K562 (cell line): ENCODE results near the gene RNF181. TPM values are rescaled to one million over a fixed set of nuclear protein-coding genes. Genes with fewer than 3 reads are reported as not detected.

Experiments used
- ATAC-seq: fragments of 200-7000 bp; cut with Tn5 transposase; 3 replicates; pipeline ENCODE4 v1.9.1; 2020; ENCODE audit warnings: moderate library complexity
- BruUV-seq: library from RNA; stranded (reverse); fragments of 400-500 nt; replicated peaks from 2 replicates; lab custom pipeline; 2021; lab: Mats Ljungman, UMichigan
- CTCF ChIA-PET: fragments of 300-600 bp; formaldehyde crosslinking; extraction: SDS; loops from one replicate; lab custom pipeline; 2021; ENCODE audit warnings: low intra/inter-chr PET ratio; lab: Yijun Ruan, JAX
- POLR2A ChIA-PET: fragments of 300-600, 350-650 bp; sonication (Branson Sonifier 250); formaldehyde crosslinking; extraction: SDS; loops from one replicate; lab custom pipeline; 2021; ENCODE audit warnings: antibody characterized with exemption, inconsistent platforms; lab: Yijun Ruan, JAX
- DNase-seq, 4 experiments: peaks; one replicate each; pipeline versions ENCODE4 v3.0.0 to v3.0.0-alpha.2; 2011 to 2018; ENCODE audit warnings: low spot score in 3 of 4, mixed read lengths in 3 of 4; ENCODE audit errors: extremely low read depth in 1 of 4
- FAIRE-seq: peaks from 2 replicates; lab custom pipeline; 2011; peaks lifted over from hg19 to GRCh38; lab: Jason Lieb, UNC
- H2AFZ ChIP-seq: 2 replicates; pipeline ENCODE4 v1.6.0; 2011; ENCODE audit warnings: low read depth, low read length, control low read depth, inconsistent platforms
- H3K27ac ChIP-seq: fragments of 200-600 bp; 3 replicates; pipeline ENCODE4 v1.8.0; 2011; ENCODE audit warnings: low read depth, mild to moderate bottlenecking, control low read depth, inconsistent platforms, low read length, moderate library complexity, mixed read lengths; ENCODE audit errors: extremely low read depth
- H3K27me3 ChIP-seq, 2 experiments: fragments of 300-600 bp in 1 of 2; 2 replicates in 1 of 2; 3 replicates in 1 of 2; pipeline versions ENCODE4 v1.6.0 to v1.8.0; 2011; ENCODE audit warnings: inconsistent platforms in 2 of 2, low read length in 2 of 2, mild to moderate bottlenecking in 1 of 2, mixed read lengths in 1 of 2, moderate library complexity in 1 of 2; ENCODE audit not compliant: control insufficient read depth in 2 of 2, insufficient read depth in 2 of 2
- H3K36me3 ChIP-seq: fragments of 300-600 bp; 3 replicates; pipeline ENCODE4 v1.8.0; 2011; ENCODE audit warnings: mild to moderate bottlenecking, low read length, inconsistent platforms; ENCODE audit not compliant: control insufficient read depth, insufficient read depth
- H3K4me1 ChIP-seq, 2 experiments: fragments of 200-600 bp in 1 of 2; replicated peaks in 1 of 2; 2 replicates in 1 of 2; 3 replicates in 1 of 2; pipeline versions ENCODE4 v1.5.1 to v1.8.0; 2011; ENCODE audit warnings: inconsistent platforms in 2 of 2, low read length in 2 of 2, mild to moderate bottlenecking in 1 of 2, mixed read lengths in 1 of 2, moderate library complexity in 1 of 2; ENCODE audit not compliant: control insufficient read depth in 2 of 2, insufficient read depth in 2 of 2
- H3K4me2 ChIP-seq: 2 replicates; pipeline ENCODE4 v1.6.1; 2011; ENCODE audit warnings: low read length, control low read depth, inconsistent platforms, mixed read lengths; ENCODE audit not compliant: insufficient read depth
- H3K4me3 ChIP-seq: fragments of 200-600 bp; sonication (generic), shearing (Covaris generic); 2 replicates; pipeline ENCODE4 v1.5.1; 2016; ENCODE audit warnings: control low read depth, inconsistent platforms
- H3K79me2 ChIP-seq: fragments of 200-600 bp; 3 replicates; pipeline ENCODE4 v1.8.0; 2011; ENCODE audit warnings: low read length, inconsistent platforms; ENCODE audit not compliant: control insufficient read depth, insufficient read depth
- H3K9ac ChIP-seq, 2 experiments: 2 replicates each; pipeline versions ENCODE4 v1.6.0 to v1.6.1; 2011; ENCODE audit warnings: low read depth in 2 of 2, low read length in 2 of 2, control low read depth in 1 of 2, inconsistent platforms in 1 of 2, mild to moderate bottlenecking in 1 of 2, mixed read lengths in 1 of 2; ENCODE audit not compliant: insufficient read depth in 1 of 2
- H3K9me1 ChIP-seq: one replicate; pipeline ENCODE4 v1.6.0; 2011; ENCODE audit warnings: inconsistent platforms, mild to moderate bottlenecking, low read length, moderate library complexity; ENCODE audit not compliant: control insufficient read depth, insufficient read depth
- H3K9me3 ChIP-seq: replicated peaks from 2 replicates; pipeline ENCODE4 v1.5.1; 2011; ENCODE audit warnings: low read depth, low read length, inconsistent platforms; ENCODE audit not compliant: control insufficient read depth, insufficient read depth
- H4K20me1 ChIP-seq: replicated peaks from 2 replicates; pipeline ENCODE4 v1.6.1; 2011; ENCODE audit warnings: low read length, inconsistent platforms, mixed read lengths; ENCODE audit not compliant: control insufficient read depth, insufficient read depth
- ARID2 ChIP-seq: fragments of 450-650 bp; IDR thresholded peaks from 2 replicates; pipeline ENCODE4 v1.6.1; 2017; ENCODE audit warnings: antibody characterized with exemption, mild to moderate bottlenecking
- BRD9 ChIP-seq: fragments of 450-650 bp; IDR thresholded peaks from 2 replicates; pipeline ENCODE4 v1.6.1; 2018; ENCODE audit warnings: low read depth; ENCODE audit not compliant: partially characterized antibody
- FOXJ3 ChIP-seq: sonication (generic); formaldehyde crosslinking; IDR thresholded peaks from 2 replicates; pipeline ENCODE4 v1.4.0; 2020; ENCODE audit warnings: mild to moderate bottlenecking, missing genetic modification reagents
- FOXK1 ChIP-seq: sonication (generic); formaldehyde crosslinking; IDR thresholded peaks from 2 replicates; pipeline ENCODE4 v1.8.0; 2022; ENCODE audit warnings: missing genetic modification reagents, mild to moderate bottlenecking, borderline replicate concordance
- HNRNPLL ChIP-seq: fragments of 200-400 bp; formaldehyde crosslinking; IDR thresholded peaks from 2 replicates; pipeline ENCODE4 v1.6.1; 2017; ENCODE audit warnings: low read length, low read depth, mild to moderate bottlenecking; ENCODE audit not compliant: poor library complexity, severe bottlenecking
- IRF2 ChIP-seq: sonication (generic); formaldehyde crosslinking; IDR thresholded peaks from 2 replicates; pipeline ENCODE4 v1.8.1; 2022; ENCODE audit warnings: mild to moderate bottlenecking, missing genetic modification reagents
- PCBP1 ChIP-seq: fragments of 200-400 bp; formaldehyde crosslinking; IDR thresholded peaks from 2 replicates; pipeline ENCODE4 v1.6.1; 2018; ENCODE audit warnings: mild to moderate bottlenecking, low read depth, low read length; ENCODE audit not compliant: poor library complexity, severe bottlenecking
- SETDB1 ChIP-seq: IDR thresholded peaks from one replicate; pipeline ENCODE4 v1.6.1; 2012; ENCODE audit warnings: low read length, control low read depth, inconsistent platforms
- SP1 ChIP-seq: sonication (generic); formaldehyde crosslinking; IDR thresholded peaks from 2 replicates; pipeline ENCODE4 v1.8.1; 2022; ENCODE audit warnings: mild to moderate bottlenecking, missing genetic modification reagents
- TRIM28 ChIP-seq: fragments of 450-650 bp; IDR thresholded peaks from 2 replicates; pipeline ENCODE4 v1.6.1; 2017
- ZNF431 ChIP-seq: sonication (generic); formaldehyde crosslinking; IDR thresholded peaks from 2 replicates; pipeline ENCODE4 v1.8.0; 2022; ENCODE audit warnings: mild to moderate bottlenecking, missing genetic modification reagents
- ZNF696 ChIP-seq: fragments of 250-450 bp; sonication (Bioruptor Pico); conservative IDR thresholded peaks from 2 replicates; pipeline ENCODE4 v1.4.0; 2020; ENCODE audit warnings: mild to moderate bottlenecking, moderate library complexity
- WGBS: fragments of 100-300 bp; shearing (Covaris generic); methylation state at CpG from one replicate; pipeline ENCODE4 v1.1.6; 2016; ENCODE audit warnings: low coverage, mixed read lengths; ENCODE audit not compliant: insufficient coverage; ENCODE audit errors: missing lambda C conversion rate; 5-methylcytosine and 5-hydroxymethylcytosine counted together
- in situ Hi-C: fragments of 300-500 bp; cut with MboI; formaldehyde crosslinking; loops from 4 replicates; pipeline ENCODE4 v1.15.0; 2018; ENCODE audit warnings: inconsistent platforms, mixed read lengths
- intact Hi-C: fragments of 100-400 bp; cut with micrococcal nuclease; formaldehyde crosslinking; loops from 2 replicates; pipeline ENCODE4 v1.14.2; 2022
- polyA plus RNA-seq, 8 experiments: library from polyadenylated mRNA; depleted of rRNA in 4 of 8; stranded (reverse) in 5 of 8; unstranded in 3 of 8; fragments of >200 nt; fragmentation: Nextera tagmentation in 2 of 8; fragmentation: Illumina TruSeq in 1 of 8; extraction: Ambion mirVana in 2 of 8; extraction: Trizol in 1 of 8; gene quantifications; 2 replicates each; pipeline versions ENCODE4 v1.2.1 to v1.2.3, GENCODE V29; 2011 to 2014; ENCODE audit warnings: inconsistent platforms in 1 of 8, missing spikeins in 1 of 8
- total RNA-seq, 7 experiments: library from RNA; depleted of rRNA in 6 of 7; stranded (reverse); fragments of >200 nt in 6 of 7; fragmentation: Illumina TruSeq in 2 of 7; extraction: Trizol in 2 of 7; gene quantifications; 2 replicates each; pipeline versions ENCODE4 v1.2.1 to v1.2.3, GENCODE V29; 2011 to 2021; ENCODE audit warnings: low replicate concordance in 1 of 7
- TF ChIP-seq, protein P1 (sequence below): fragments of 250-450 bp; sonication (Bioruptor Pico); IDR thresholded peaks from 2 replicates; pipeline ENCODE4 v1.4.0; 2020; ENCODE audit warnings: mild to moderate bottlenecking, moderate library complexity
- TF ChIP-seq, protein P2 (sequence below): fragments of 450-650 bp; IDR thresholded peaks from 2 replicates; pipeline ENCODE4 v1.6.1; 2018; ENCODE audit not compliant: partially characterized antibody

RNF181 gene
- total and polyA plus RNA-seq, 9 of the 15 experiments (the other 6 are each of a cell fraction or from before 2014, with no cell fraction given): 139 to 492 (median 253) TPM

DNA sequence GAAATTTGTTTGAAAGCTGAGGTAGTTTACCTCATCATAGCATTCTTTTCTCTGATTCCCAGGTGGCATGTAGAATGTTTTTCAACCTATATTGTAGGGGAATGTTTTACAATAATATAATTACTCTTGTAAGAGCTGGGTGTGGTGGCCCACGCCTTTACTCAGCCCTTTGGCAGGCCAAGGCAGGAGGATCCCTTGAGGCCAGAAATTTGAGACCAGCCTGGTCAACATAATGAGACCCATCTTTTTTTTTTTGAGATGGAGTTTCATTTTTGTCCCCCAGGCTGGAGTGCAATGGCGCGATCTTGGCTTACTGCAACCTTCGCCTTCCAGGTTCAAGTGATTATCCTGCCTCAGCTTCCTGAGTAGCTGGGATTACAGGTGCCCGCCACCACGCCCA lies 24.1 kb downstream of the RNF181 start (continued):
- TF ChIP-seq FOXK1 (CRISPR knock-in tag) (no peak), BRD9 (no peak)
- TF ChIP-seq, all 486 proteins: peak for 0

DNA sequence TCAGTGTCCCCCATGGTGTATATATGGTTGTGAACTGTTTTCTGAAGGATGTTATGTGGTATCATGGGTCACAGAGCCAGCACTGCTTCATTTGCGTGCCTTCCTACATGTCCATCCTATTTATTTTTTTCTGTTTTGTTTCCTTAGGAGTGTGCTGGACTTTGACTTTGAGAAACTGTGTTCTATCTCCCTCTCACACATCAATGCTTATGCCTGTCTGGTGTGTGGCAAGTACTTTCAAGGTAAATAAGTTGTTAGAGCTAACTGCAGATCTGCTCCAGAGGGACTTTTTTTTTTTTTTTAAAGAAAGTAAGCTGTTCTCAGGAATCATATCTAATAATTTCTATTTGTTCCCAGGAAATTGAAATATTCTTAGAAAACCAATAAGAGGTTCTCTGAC lies 25.8 kb downstream of the RNF181 start:
- in situ Hi-C loops (no loop called here), intact Hi-C loops (no loop called here)
- Histone ChIP-seq H2AFZ (no peak overlapping the region), H4K20me1 (no peaks in the 10 kb centered on the region; the same call in 1 of the 2 replicates), H3K79me2 (peaks cover 48% of the 10 kb centered on the region), H3K9me1 (no peaks in the 10 kb centered on the region), H3K4me2 (no peak overlapping the region), H3K9me3 (no peaks in the 10 kb centered on the region), H3K36me3 (peaks cover 88% of the 10 kb centered on the region), H3K27ac (no peak overlapping the region), H3K4me3 (no peak overlapping the region), H3K9ac (no peak overlapping the region), H3K4me1 (peaks cover 0 to 7% of the 10 kb centered on the region in 2 experiments; a peak in 2 of 5 replicates), H3K27me3 (no peaks in the 10 kb centered on the region)
- POLR2A ChIA-PET: interaction anchor here (0.6 to 1.8 kb wide), 4 partner anchors 10 to 30 kb away, joined by 3 to 5 read pairs (median 4); no protein-coding TSS in a partner anchor
- DNase-seq: no peak
- WGBS: 82% methylated on average over 1 of the region's 1 CpG
- CTCF ChIA-PET: no interaction called here
- BruUV-seq: no TSS peak
- FAIRE-seq: no peak
- no peak for ATAC-seq
- no peak for TF ChIP-seq ZNF696 (CRISPR knock-in tag)
- TF ChIP-seq FOXJ3: no peak
- TF ChIP-seq ZNF431 (CRISPR knock-in tag): no peak
- no peak for TF ChIP-seq HNRNPLL
- TF ChIP-seq, protein P1, sequence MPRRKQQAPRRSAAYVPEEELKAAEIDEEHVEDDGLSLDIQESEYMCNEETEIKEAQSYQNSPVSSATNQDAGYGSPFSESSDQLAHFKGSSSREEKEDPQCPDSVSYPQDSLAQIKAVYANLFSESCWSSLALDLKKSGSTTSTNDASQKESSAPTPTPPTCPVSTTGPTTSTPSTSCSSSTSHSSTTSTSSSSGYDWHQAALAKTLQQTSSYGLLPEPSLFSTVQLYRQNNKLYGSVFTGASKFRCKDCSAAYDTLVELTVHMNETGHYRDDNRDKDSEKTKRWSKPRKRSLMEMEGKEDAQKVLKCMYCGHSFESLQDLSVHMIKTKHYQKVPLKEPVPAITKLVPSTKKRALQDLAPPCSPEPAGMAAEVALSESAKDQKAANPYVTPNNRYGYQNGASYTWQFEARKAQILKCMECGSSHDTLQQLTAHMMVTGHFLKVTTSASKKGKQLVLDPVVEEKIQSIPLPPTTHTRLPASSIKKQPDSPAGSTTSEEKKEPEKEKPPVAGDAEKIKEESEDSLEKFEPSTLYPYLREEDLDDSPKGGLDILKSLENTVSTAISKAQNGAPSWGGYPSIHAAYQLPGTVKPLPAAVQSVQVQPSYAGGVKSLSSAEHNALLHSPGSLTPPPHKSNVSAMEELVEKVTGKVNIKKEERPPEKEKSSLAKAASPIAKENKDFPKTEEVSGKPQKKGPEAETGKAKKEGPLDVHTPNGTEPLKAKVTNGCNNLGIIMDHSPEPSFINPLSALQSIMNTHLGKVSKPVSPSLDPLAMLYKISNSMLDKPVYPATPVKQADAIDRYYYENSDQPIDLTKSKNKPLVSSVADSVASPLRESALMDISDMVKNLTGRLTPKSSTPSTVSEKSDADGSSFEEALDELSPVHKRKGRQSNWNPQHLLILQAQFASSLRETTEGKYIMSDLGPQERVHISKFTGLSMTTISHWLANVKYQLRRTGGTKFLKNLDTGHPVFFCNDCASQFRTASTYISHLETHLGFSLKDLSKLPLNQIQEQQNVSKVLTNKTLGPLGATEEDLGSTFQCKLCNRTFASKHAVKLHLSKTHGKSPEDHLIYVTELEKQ (CRISPR knock-in tag): no peak
- TF ChIP-seq SP1 (CRISPR knock-in tag): no peak
- no peak for TF ChIP-seq TRIM28
- no peak for TF ChIP-seq PCBP1
- TF ChIP-seq ARID2: no peak
- TF ChIP-seq IRF2 (CRISPR knock-in tag): no peak
- TF ChIP-seq SETDB1: no peak
- TF ChIP-seq, protein P2, sequence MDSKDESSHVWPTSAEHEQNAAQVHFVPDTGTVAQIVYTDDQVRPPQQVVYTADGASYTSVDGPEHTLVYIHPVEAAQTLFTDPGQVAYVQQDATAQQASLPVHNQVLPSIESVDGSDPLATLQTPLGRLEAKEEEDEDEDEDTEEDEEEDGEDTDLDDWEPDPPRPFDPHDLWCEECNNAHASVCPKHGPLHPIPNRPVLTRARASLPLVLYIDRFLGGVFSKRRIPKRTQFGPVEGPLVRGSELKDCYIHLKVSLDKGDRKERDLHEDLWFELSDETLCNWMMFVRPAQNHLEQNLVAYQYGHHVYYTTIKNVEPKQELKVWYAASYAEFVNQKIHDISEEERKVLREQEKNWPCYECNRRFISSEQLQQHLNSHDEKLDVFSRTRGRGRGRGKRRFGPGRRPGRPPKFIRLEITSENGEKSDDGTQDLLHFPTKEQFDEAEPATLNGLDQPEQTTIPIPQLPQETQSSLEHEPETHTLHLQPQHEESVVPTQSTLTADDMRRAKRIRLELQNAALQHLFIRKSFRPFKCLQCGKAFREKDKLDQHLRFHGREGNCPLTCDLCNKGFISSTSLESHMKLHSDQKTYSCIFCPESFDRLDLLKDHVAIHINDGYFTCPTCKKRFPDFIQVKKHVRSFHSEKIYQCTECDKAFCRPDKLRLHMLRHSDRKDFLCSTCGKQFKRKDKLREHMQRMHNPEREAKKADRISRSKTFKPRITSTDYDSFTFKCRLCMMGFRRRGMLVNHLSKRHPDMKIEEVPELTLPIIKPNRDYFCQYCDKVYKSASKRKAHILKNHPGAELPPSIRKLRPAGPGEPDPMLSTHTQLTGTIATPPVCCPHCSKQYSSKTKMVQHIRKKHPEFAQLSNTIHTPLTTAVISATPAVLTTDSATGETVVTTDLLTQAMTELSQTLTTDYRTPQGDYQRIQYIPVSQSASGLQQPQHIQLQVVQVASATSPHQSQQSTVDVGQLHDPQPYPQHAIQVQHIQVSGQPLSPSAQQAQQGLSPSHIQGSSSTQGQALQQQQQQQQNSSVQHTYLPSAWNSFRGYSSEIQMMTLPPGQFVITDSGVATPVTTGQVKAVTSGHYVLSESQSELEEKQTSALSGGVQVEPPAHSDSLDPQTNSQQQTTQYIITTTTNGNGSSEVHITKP: no peak
